Measurements from ENCODE around the gene CD164.
"Not testable (repeated sequence)": the region's sequence is repeated elsewhere in the genome, so short reads cannot be mapped to it uniquely, and the experiment has no call there.

Gene CD164

DNA sequence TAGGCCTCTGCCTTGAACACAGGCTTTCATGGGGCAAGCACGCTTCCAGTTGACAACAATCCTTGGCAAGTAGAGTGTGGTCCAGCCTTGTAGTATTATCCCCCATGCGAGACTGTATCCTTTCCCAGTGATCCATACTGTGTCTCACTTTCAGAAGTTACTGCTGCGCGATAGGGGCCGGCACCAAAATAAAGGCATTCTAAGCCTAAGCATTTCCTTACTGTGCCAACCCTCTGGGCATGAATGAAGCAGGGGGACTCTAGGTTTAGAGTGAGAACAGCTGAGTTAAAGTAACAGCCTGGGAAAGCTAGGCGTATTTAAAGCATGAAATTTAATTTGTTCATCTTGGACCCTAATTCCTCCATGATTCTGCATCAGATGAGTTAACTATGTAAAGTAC is 39.4 kb downstream of the CD164 start:
- DNase-seq = no peak

DNA sequence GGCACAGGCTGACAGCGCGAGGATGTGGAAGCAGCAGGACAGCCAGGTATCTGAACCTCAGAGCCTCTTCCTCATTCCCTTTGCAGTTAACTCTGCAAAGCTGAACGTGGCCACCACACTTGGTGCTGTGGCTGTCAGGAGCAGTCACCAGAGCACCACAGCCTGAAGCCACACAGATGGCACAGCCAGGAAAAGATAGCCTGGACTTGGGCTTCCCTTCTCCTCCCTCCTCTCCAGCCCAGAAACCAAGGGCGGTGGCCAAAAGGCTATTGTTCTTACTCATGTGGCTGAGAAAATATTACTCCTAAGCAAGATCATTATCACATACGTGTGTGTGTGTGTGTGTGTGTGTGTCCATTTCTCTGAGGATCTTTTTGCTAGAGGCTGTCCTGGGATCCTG is 39.8 kb downstream of the CD164 start:
- no peak for DNase-seq

DNA sequence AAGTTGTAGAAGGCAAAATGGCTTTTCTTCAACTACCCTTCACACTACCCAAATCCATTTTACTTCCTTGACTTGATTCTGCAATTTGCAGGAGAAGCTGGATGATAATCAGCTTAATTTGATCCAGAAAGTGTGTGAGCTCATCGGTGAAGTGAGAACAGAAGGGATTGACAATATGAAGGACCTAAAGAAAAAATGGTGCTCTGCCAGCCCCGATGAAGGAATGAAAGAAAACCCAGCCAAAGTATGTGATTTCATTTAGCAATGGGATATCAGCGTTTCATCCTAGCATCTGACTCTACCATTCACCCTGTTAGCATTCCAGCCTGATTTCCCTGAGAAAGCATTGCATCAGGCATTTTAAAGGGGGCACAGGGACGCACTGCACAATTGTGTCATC is 41.5 kb downstream of the CD164 start:
- DNase-seq = no peak

DNA sequence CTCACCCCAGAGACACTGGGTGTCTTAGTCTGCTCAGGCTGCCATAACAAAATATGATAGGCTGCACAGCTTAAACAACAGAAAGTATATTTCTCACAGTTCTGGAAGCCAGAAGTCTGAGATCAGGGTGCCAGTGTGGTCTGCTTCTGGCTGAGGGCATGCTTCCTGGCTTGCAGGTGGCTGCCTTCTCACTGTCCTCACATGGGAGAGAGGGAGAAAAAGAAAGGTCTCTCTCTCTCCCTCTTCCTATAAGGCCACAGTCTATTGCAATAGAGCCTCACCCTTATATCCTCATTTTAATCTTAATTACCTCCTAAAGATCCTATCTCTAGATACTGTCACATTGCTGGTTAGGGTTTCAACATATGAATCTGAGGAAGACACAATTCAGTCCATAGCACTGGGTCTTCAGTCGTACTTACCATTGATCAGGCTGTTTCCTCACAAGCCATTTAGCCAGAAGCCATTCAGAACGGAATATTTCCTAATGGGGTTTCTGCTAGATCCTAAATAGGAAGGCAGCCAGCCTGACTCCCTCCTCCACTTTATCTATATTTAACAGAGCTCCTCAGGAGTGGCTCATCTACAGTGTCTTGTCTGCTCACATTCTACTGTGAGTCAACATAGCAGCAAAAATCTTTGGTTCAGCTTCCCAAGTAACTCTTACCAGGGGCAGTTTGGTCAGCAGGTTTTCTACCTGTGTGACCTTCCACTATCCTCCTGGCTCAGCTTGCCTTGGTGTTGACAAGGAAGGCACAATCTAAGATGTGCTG is 42.2 kb downstream of the CD164 start:
- DNase-seq = peak in 1 of 2 donors; percentile 17

- peak in 1 of 2 donors; percentile 43 for DNase-seq
These were observed 45.9 kb downstream of the CD164 start for GRCh38 chr6:109336221-109336961.

DNA sequence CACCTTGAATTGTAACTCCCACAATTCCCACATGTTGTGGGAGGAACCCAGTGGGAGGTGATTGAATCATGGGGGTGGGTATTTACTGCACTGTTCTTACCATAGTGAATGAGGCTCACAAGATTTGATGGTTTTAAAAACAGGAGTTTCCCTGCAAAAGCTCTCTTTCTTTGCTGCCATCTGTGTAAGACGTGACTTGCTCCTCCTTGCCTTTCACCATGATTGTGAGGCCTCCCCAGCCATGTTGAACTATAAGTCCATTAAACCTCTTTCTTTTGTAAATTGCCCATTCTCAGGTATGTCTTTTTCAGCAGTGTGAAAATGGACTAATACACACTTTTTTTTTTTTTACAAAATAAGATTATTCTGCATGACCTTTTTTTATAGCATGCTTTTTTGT is 48.4 kb downstream of the CD164 start:
- not testable (repeated sequence) for DNase-seq

GRCh38 chr6:109332748-109333147 is 49.5 kb downstream of the CD164 start:
- peak; percentile 73 to 74 for DNase-seq

- no peak for DNase-seq
These were observed 51.2 kb downstream of the CD164 start for GRCh38 chr6:109331081-109331480.

DNA sequence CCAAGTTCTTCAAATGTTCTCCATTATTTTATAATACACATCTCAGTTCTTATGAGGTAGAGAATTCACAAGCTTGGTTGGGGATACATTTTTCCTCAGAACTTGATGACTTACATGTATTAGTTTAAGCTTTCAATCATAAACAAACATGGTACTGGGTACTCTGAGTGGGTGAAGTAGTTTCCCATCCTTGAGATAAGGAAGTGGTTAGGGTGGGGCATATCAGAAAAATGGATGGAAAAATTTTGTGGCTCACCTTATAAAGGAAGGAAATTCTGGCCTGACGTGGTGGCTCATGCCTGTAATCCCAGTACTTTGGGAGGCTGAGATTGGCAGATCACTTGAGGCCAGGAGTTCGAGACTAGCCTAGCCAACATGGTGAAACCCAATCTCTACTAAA is 52.0 kb downstream of the CD164 start:
- no peak for DNase-seq

GRCh38 chr6:109328629-109329028 is 53.6 kb downstream of the CD164 start:
- no peak for DNase-seq

DNA sequence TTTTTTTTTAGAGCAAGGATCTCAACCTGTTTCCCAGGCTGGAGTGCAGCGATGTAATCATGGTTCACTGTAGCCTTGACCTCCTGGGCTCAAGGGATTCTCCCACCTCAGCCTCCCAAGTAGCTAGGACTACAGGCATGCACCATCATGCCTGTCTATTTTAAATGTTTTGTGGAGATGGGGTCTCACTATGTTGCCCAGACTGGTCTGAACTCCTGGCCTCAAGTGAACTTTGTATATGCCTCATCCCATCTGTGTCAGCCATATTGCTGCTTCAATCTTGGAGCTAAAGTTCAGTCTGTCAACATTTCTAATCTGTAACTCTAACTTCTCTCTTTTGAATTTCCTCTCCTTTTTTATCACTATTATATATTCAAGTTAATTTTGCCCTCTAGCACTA is 54.3 kb downstream of the CD164 start:
- DNase-seq = no peak

DNA sequence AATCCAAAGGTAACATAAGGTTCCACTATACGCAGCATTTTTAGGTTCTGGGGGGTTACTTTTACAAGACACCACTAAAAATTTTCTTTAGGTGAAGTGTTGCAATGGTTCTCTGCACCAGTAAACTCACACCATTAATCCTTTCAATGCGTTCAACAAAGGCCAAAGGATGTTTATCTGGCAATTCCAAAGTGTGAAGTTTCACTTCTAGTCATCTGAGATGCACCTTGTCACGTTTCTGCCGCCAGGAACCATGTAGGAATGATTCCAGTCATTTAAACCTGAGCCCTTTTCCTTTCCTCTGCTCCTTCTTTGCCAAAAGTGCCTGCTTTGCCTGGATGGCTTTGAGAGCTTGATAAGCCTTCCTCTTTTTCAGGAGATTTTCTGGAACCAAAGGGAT is 54.8 kb downstream of the CD164 start:
- no peak for DNase-seq

DNA sequence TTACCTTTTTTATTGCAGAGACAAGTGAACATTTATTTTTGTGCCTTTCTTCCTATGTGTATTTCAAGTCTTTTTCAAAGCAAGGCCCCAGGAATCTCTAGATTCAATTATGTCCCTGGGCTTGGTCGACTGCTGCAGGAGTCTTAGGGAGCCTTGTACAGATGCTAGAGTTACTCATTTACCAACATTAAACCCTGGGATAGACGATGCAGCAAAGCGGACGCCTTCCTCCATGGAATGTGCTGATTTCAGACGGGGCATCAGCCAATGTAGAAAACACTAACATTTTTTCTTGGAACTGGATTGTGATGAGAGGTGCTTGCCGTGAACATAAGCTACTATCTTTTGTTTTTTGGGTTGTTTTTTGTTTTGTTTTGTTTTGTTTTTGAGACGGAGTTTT is 55.9 kb downstream of the CD164 start:
- DNase-seq = no peak

DNA sequence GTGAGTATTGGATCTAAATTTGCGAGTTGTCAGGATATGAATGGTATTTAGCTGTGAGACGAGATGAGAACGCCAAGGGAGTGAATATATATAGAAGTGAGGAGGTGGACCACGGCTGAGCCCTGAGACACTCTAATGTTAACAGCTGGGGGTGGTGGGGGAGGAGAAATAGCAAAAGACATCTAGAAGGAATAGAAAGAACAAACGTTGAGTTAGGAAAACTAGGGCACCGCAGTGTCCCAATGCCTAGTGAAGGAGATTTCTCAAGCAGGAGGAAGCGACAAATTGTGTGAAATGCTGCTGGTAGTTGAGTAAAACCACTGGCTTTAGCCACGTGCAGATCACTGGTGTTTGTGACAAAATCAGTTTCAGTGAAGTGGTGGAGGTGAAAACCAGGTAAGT is 56.9 kb downstream of the CD164 start:
- DNase-seq = peak; percentile 82 to 85

GRCh38 chr6:109323241-109323640 is 59.0 kb downstream of the CD164 start:
- DNase-seq = no peak

DNA sequence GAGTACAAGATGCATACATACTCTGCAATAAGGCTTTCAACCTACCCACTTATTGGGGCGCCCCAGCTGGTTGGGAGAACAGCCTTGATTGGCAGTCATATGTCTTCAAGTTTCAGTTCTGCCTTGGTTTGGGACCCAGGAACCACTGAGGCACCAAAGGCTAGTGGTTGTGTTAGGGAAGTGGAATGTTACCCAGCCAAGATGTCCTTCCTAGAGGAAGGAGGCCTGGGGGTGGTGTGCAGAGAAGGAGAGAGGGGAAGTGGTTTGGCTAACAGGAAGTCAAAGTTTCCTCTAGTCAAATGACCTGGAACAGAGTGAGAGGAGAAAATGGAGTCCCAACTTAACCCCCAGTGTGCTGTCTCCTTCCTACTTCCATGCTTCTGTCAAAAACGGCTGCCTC is 59.4 kb downstream of the CD164 start:
- peak; percentile 95 for DNase-seq

GRCh38 chr6:109321752-109322151 is 60.5 kb downstream of the CD164 start:
- DNase-seq = no peak

- DNase-seq = no peak
These were observed 62.2 kb downstream of the CD164 start for GRCh38 chr6:109320072-109320471.

- no peak for DNase-seq
These were observed 63.9 kb downstream of the CD164 start for GRCh38 chr6:109318328-109318876.

- no peak for DNase-seq
These were observed 65.4 kb downstream of the CD164 start for GRCh38 chr6:109316909-109317308.

Data from inflammatory macrophage (primary cell).